ENCODE results near the gene GNB2.

GNB2 gene

DNA sequence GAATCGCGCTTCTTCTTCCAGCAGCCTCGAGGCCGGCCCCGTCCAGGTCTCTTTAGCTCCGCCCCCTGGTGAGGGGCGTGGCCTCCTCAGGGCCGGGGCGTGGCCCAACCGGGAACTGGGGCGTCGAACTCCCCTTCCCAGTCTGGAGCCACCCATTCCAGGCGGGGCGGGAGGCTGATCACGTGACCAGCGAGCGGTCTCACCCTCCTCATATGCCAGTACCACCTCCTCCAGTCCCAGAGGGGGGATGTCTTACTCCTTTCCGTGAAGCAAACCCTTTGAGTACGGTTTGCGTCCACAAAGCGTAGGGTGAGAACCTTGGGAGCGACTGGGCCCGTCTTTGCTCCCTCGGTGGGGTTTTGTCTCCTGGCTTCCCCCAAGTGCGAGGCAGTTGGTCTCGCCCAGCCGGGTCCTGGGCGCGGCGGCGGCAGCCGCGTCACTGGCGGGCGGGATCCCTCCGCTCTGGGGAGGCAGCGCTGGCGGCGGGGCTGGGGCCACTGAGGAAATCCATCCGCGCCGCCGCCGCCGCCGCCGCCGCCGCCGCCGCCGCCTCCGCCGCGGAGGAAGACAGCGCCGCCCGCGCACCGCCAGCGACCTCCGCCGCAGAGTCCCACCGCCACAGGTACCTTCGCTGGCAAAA, at the start of gene GNB2:
Gene GNB2, plus strand, starts transcription at position 439 of the 640 bp plus-strand sequence. CDS start 2,526 bp downstream, outside the sequence.
- DNase-seq = peak; percentile 99 to 100
- Histone ChIP-seq H3K27ac (peak within 1 kb of the TSS; percentile 99 to 100), H3K4me3 (peak within 1 kb of the TSS; percentile 98 to 99), H3K4me1 (peaks cover 0 to 24% (median 11%) of the 10 kb centered on the region in 4 donors), H3K9me3 (no peaks in the 10 kb centered on the region), H3K36me3 (peaks cover 20 to 22% (median 21%) of the 10 kb centered on the region in 3 donors), H3K27me3 (no peaks in the 10 kb centered on the region)
- TF ChIP-seq, protein P1, sequence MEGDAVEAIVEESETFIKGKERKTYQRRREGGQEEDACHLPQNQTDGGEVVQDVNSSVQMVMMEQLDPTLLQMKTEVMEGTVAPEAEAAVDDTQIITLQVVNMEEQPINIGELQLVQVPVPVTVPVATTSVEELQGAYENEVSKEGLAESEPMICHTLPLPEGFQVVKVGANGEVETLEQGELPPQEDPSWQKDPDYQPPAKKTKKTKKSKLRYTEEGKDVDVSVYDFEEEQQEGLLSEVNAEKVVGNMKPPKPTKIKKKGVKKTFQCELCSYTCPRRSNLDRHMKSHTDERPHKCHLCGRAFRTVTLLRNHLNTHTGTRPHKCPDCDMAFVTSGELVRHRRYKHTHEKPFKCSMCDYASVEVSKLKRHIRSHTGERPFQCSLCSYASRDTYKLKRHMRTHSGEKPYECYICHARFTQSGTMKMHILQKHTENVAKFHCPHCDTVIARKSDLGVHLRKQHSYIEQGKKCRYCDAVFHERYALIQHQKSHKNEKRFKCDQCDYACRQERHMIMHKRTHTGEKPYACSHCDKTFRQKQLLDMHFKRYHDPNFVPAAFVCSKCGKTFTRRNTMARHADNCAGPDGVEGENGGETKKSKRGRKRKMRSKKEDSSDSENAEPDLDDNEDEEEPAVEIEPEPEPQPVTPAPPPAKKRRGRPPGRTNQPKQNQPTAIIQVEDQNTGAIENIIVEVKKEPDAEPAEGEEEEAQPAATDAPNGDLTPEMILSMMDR (IDR thresholded peaks at IDR 0.05) = peak in 1 of 2 experiments; percentile 26
- intact Hi-C loops (cut with DNase I; ENCODE audit: low total_unique reads) = loop anchor here (10.0 kb wide), 1 partner anchor 199 kb away; the partner anchor contains the start of gene TSC22D4

DNA sequence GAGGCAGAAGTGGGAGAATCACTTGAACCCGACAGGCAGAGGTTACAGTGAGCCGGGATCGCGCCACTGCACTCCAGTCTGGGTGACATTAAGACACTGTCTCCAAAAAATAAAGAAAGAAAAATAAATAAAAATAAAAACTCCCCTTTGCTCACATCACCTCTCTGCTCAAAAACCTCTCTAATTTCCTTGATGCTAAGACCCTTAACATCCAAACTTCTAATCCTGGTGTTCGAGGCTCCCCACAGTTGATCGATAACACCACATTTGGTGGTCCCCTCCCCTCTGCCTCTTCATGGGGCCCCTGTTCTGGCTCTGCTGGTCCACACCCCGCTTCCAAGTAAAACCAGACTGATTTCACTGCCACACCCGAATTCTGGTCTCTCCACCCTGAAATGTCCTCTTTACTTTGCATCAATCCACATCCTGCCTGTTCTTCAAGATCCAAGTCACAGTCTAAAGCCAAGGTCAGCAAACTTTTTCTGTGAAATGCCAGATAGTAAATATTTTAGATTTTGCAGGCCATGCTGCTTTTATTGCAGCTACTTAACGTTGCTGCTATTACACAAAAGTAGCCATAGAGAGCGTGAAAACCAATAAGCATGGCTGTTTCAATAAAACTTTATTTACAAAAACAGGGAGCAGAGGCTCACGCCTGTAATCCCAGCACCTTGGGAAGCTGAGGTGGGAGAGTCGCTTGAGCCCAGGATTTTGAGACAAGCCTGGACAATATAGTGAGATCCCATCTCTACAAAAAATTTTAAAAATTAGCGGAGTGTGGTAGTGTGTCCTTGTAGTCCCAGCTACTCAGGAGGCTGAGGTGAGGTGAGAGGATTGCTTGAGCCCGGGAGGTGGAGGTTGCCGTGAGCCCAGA, 49.4 kb upstream of the GNB2 start:
- Histone ChIP-seq H3K4me3 (no peak overlapping the region), H3K9me3 (no peaks in the 10 kb centered on the region), H3K27ac (no peak overlapping the region), H3K4me1 (peaks cover 0 to 11% (median 9%) of the 10 kb centered on the region in 4 donors), H3K27me3 (peaks cover 0 to 14% of the 10 kb centered on the region in 2 donors), H3K36me3 (peaks cover 0 to 21% (median 0%) of the 10 kb centered on the region in 3 donors)
- intact Hi-C loops (cut with DNase I; ENCODE audit: low total_unique reads) = no loop called here
- DNase-seq = no peak
- TF ChIP-seq, protein P1 (IDR thresholded peaks at IDR 0.05) = no peak

DNA sequence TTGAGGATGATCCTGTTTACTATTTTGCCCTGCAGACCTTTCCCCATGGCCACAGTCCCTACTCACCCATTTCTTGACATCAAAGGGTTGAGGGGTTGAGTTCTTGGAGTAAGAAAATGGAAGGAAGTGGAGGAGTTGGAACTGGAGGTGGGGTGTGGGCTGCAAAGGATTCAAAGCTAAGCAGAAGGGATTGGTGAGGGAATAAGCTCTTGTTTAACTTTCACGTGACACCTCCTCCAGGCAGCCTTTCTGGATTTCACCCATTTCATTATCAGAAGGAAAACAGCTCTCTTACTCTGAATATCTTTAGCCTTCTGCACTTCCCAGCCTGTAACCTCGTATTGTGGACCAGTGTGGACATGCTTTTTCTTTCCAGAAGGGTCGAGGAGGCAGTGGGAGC, 47.5 kb upstream of the GNB2 start:
- intact Hi-C loops (cut with DNase I; ENCODE audit: low total_unique reads) = no loop called here
- H3K4me3 ChIP-seq = peak overlapping the region; percentile 28 to 43

DNA sequence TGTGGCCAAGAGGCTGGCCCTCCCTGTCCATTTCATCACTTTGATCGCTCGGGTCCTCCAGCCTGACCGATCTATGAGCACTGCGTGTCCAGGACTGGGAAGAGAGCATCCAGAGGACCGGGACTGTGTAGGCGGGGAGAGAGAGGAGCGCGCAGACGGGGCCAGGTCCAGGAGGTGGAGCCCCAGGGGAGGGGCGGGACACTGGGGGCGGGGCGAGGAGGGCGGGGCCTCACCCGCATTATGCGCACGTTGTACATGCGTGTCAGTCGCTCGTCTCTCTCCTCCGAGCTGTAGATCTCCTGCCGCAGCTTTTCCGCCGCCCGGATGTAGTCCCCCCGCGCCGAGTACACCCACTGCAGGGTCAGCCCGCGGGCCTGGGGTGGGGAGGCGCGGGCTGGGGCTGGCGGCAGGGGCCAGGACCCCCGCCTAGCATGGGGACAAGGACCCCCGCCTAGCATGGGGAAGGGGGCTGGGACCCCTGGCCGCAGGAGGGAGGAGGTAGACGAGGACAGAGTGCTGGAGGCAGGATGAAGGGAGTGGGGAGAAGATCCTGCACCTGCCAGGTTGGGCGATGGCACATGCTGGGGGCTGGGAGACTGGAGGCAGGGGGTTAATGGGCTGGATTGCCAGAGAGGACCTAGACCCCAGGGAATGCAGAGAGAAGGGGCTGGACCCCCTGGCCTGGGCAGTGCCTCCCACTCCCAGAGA, 46.9 kb upstream of the GNB2 start:
- intact Hi-C loops (cut with DNase I; ENCODE audit: low total_unique reads) = no loop called here

More for the DNA sequence above, 47.5 kb upstream of the GNB2 start:
- Histone ChIP-seq H3K4me1 (peaks cover 0 to 11% (median 9%) of the 10 kb centered on the region in 4 donors), H3K36me3 (peaks cover 0 to 7% (median 0%) of the 10 kb centered on the region in 3 donors), H3K27me3 (peaks cover 0 to 14% of the 10 kb centered on the region in 2 donors), H3K9me3 (no peaks in the 10 kb centered on the region), H3K27ac (peak overlapping the region in 1 of 2 donors; percentile 9)
- TF ChIP-seq, protein P1 (IDR thresholded peaks at IDR 0.05) = no peak
- DNase-seq = no peak

DNA sequence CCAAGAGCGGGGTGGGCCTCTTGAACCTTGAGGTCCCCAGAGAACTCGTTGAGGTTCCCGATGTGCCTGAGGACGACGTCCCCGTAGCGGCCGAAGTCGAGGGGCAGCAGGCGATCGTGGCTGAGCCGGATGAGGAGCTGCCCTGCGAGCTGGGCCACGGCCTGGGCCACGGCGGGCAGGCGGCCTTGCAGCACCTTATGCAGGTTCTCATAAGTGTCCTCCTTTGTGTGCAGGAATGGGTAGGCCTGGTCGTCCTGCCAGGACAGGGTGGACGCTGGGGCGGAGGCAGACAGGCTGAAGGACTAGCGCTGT, 46.3 kb upstream of the GNB2 start:
- H3K36me3 ChIP-seq = no peaks in the 10 kb centered on the region
- peaks cover 0 to 23% of the 10 kb centered on the region in 2 donors for H3K27me3 ChIP-seq
- TF ChIP-seq, protein P1 (IDR thresholded peaks at IDR 0.05) = no peak
- H3K9me3 ChIP-seq = no peaks in the 10 kb centered on the region
- DNase-seq = no peak
- intact Hi-C loops (cut with DNase I; ENCODE audit: low total_unique reads) = no loop called here
- no peak overlapping the region for H3K4me3 ChIP-seq
- peaks cover 0 to 11% (median 9%) of the 10 kb centered on the region in 4 donors for H3K4me1 ChIP-seq
- no peak overlapping the region for H3K27ac ChIP-seq

More for the DNA sequence above, 46.9 kb upstream of the GNB2 start:
- peak overlapping the region; percentile 28 to 43 for H3K4me3 ChIP-seq
- peak; percentile 72 to 89 for DNase-seq
- H3K27me3 ChIP-seq = peaks cover 0 to 17% of the 10 kb centered on the region in 2 donors
- peak overlapping the region in 1 of 2 donors; percentile 9 for H3K27ac ChIP-seq
- H3K9me3 ChIP-seq = no peaks in the 10 kb centered on the region
- TF ChIP-seq, protein P1 (IDR thresholded peaks at IDR 0.05) = no peak
- peaks cover 0 to 11% (median 9%) of the 10 kb centered on the region in 4 donors for H3K4me1 ChIP-seq
- H3K36me3 ChIP-seq = peaks cover 0 to under 1% (median 0%) of the 10 kb centered on the region in 3 donors

Measured in tibial artery (tissue), 4 donors.